SH-SY5Y (cell line): ENCODE data around the gene ZNF521.

ENCODE experiments used
- GATA2 ChIP-seq: IDR thresholded peaks from 2 replicates; pipeline ENCODE4 v1.6.1; 2011; ENCODE audit warnings: mild to moderate bottlenecking, low read depth, low read length
- GATA3 ChIP-seq: IDR thresholded peaks from 2 replicates; pipeline ENCODE4 v1.6.1; 2011; ENCODE audit warnings: low read depth, mild to moderate bottlenecking, low read length, moderate library complexity

- TF ChIP-seq GATA3 = no peak
- TF ChIP-seq GATA2 = no peak
These were observed 254.9 kb downstream of the ZNF521 start for GRCh38 chr18:25097057-25097456.
